Effector CD4-positive, alpha-beta T cell (primary cell): ENCODE data around the gene SLC34A2.

Source experiments
- DNase-seq: peaks from one replicate; pipeline ENCODE4 v3.0.0-alpha.2; 2020

The SLC34A2 gene

DNA sequence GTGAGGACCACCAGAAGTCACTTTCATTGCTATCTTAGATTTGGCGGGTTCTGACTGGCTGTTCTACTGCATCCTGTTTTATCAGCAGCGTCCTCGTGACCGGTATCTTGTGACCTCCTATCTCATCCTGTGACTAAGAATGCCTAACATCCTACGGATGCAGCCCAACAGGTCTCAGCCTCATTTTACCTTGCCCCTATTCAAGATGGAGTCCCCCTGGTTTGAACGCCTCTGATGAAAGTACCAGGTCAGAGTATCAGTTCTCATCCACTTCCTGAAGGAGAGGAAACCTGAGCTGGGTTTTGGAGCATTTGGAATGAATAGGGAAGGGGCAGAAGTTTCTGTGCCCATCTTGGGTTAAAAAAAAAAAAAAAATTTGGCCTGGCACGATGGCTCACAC is 70.2 kb downstream of the SLC34A2 start:
- no peak for DNase-seq

GRCh38 chr4:25727711-25728493 is 72.3 kb downstream of the SLC34A2 start:
- DNase-seq = no peak
